Gastrocnemius medialis (tissue), 4 donors: Measurements from ENCODE around the gene SNRPB2.

Experiments
- POLR2A ChIP-seq, 2 donors: fragments of 450-650 bp; IDR thresholded peaks; one replicate each; pipeline ENCODE4 v1.6.1; 2017; ENCODE audit warnings: antibody characterized with exemption in 2 of 2, mild to moderate bottlenecking in 2 of 2, moderate library complexity in 2 of 2
- TF ChIP-seq, protein P1 (sequence below), 5 experiments: fragments of 450-650 bp in 3 of 5; fragments of 200-600 bp in 2 of 5; sonication (generic) in 2 of 5; IDR thresholded peaks in 4 of 5; conservative IDR thresholded peaks in 1 of 5; 1 replicate in 4 of 5; 2 replicates in 1 of 5; pipeline ENCODE4 v1.5.1; 2016 to 2019; ENCODE audit warnings: antibody characterized with exemption in 5 of 5, mild to moderate bottlenecking in 3 of 5, moderate library complexity in 3 of 5

DNA sequence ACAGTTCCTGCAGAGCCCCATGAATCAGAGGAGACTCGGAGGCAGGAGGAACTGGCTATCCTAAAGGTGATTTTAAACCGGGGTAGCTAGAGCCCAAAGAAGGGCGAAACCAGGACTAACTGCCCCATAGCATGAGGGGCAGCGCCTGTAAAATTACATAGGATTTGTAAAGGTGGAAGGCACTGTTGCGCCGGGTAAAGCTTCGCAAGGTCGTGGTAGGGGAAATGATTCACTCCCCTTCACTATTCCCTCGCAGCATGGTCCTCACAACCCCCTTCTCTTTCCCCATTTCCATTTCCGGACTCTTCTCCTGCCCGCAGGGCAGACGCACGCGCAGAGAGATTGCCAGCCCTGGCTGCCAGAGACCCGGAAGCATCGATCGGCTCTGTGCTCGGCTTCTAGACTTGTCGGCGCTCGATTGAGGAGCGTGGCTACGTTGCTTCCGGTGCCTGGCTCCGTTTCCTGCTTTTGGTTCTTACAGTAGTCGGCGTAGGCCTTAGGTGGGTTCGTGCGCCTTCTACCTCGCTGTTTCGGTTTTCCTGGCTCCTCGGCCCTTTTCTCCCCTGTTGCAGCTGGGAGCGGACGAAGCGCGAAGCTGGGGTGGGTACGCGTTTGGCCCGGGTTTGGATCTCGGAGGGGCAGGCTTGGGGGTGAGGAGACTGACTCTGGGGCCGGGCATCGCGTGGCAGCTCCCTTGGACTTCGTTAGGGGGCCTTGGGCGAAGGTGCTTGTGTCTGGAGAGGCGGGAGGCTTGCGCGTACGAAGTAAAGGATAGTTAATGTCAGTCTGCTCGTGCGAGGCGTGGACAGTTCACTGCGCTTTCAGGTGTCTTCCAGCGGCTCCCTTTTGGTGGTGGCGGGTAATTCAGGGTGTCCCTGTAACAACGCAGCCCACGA, at the start of gene SNRPB2:
- TF ChIP-seq, protein P1, sequence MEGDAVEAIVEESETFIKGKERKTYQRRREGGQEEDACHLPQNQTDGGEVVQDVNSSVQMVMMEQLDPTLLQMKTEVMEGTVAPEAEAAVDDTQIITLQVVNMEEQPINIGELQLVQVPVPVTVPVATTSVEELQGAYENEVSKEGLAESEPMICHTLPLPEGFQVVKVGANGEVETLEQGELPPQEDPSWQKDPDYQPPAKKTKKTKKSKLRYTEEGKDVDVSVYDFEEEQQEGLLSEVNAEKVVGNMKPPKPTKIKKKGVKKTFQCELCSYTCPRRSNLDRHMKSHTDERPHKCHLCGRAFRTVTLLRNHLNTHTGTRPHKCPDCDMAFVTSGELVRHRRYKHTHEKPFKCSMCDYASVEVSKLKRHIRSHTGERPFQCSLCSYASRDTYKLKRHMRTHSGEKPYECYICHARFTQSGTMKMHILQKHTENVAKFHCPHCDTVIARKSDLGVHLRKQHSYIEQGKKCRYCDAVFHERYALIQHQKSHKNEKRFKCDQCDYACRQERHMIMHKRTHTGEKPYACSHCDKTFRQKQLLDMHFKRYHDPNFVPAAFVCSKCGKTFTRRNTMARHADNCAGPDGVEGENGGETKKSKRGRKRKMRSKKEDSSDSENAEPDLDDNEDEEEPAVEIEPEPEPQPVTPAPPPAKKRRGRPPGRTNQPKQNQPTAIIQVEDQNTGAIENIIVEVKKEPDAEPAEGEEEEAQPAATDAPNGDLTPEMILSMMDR (IDR thresholded peaks at IDR 0.05 in 4 of 5, conservative IDR thresholded peaks at IDR 0.05 in 1 of 5): no peak
- peak; percentile 49 to 57 for TF ChIP-seq POLR2A (IDR thresholded peaks at IDR 0.05)
